ENCODE measurements around the gene TNFRSF8. TPM values are rescaled to one million over a fixed set of nuclear protein-coding genes. Genes with fewer than 3 reads are reported as not detected.
"Not testable (repeated sequence)": the region's sequence is repeated elsewhere in the genome, so short reads cannot be mapped to it uniquely, and the experiment has no call there.

Gene TNFRSF8
- total RNA-seq, 1 donor from 2014 or later = 0.35 TPM

DNA sequence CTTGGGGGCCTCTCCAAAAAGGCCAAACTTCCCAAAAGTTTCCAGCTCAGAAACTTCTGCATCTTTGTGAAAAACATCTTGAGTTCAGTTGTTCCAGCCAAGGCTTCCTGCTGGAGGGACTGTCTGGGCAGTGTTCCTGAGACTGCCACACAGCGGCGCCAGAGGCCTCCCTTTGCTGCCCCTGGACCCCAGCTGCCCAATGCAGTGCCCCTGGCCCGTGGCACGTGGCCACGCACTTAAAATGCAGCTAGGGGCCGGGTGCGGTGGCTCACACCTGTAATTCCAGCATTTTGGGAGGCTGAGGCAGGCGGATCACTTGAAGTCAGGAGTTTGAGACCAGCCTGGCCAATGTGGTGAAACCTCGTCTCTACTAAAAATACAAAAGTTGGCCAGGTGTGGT, 43.8 kb downstream of the TNFRSF8 start:
- DNase-seq (ENCODE audit: low read depth); H3K4me3 ChIP-seq (ENCODE audit: low read depth, low read length): not testable (repeated sequence)
- TF ChIP-seq CTCF (conservative IDR thresholded peaks at IDR 0.05; ENCODE audit: low read depth, low read length) = peak; percentile 45

GRCh38 chr1:12107718-12108117, 44.6 kb downstream of the TNFRSF8 start:
- no peak for TF ChIP-seq CTCF (conservative IDR thresholded peaks at IDR 0.05; ENCODE audit: low read depth, low read length)
- no peak overlapping the region for H3K4me3 ChIP-seq (ENCODE audit: low read depth, low read length)
- DNase-seq (ENCODE audit: low read depth) = no peak

GRCh38 chr1:12109901-12110300, 46.8 kb downstream of the TNFRSF8 start:
- H3K4me3 ChIP-seq (ENCODE audit: low read depth, low read length) = no peak overlapping the region
- DNase-seq (ENCODE audit: low read depth) = no peak
- no peak for TF ChIP-seq CTCF (conservative IDR thresholded peaks at IDR 0.05; ENCODE audit: low read depth, low read length)

- no peak for TF ChIP-seq CTCF (conservative IDR thresholded peaks at IDR 0.05; ENCODE audit: low read depth, low read length)
- no peak overlapping the region for H3K4me3 ChIP-seq (ENCODE audit: low read depth, low read length)
- no peak for DNase-seq (ENCODE audit: low read depth)
Observed at GRCh38 chr1:12111741-12112140, 48.6 kb downstream of the TNFRSF8 start.

GRCh38 chr1:12112711-12113161, 49.6 kb downstream of the TNFRSF8 start:
- DNase-seq (ENCODE audit: low read depth) = no peak
- H3K4me3 ChIP-seq (ENCODE audit: low read depth, low read length) = no peak overlapping the region
- TF ChIP-seq CTCF (conservative IDR thresholded peaks at IDR 0.05; ENCODE audit: low read depth, low read length) = no peak

DNA sequence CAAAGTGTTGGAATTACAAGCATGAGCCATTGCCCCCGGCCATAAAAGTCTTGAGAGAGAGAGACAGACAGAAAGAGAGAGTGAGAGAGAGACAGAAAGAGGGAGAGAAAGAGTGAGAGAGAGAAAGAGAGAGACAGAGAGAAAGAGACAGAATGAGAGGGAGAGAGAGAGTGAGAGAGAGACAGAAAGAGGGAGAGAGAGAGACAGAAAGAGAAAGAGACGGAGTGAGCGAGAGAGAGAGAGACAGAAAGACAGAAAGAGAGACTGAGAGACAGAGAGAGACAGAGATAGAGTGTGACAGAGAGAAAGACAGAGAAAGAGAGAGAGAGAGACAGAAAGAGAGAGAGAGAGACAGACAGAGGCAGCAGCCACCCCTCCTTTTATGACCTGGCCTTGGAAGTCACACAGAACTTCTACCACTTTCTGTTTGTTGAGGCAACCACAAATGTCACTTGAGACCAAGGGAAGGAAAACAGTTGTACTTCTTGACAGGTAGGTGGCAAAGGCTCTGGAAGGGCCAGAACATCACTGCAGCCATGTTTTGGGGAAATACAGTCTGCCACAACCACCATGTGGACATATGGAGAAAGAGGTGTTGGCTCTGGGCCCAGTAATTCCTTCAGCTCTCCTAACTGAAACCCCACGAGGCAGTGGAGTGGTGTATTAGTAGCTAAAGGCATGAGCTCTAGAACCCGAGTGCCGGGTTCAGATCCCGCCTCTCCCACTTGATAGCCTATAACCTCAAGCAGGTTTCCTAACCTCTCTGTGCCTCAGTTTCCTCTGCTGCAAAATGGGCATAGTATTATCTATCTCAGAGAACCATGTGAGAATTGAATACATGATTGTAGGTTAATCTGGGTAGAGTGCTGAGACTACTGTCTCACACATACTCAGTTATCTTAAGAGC, 50.6 kb downstream of the TNFRSF8 start:
- H3K4me3 ChIP-seq (ENCODE audit: low read depth, low read length) = no peak overlapping the region
- no peak for TF ChIP-seq CTCF (conservative IDR thresholded peaks at IDR 0.05; ENCODE audit: low read depth, low read length)
- DNase-seq (ENCODE audit: low read depth) = no peak

GRCh38 chr1:12114340-12114683, 51.2 kb downstream of the TNFRSF8 start:
- no peak for DNase-seq (ENCODE audit: low read depth)
- no peak for TF ChIP-seq CTCF (conservative IDR thresholded peaks at IDR 0.05; ENCODE audit: low read depth, low read length)
- H3K4me3 ChIP-seq (ENCODE audit: low read depth, low read length) = no peak overlapping the region
